ENCODE results near the gene CACNA1B.
"Not testable (repeated sequence)": the region's sequence is repeated elsewhere in the genome, so short reads cannot be mapped to it uniquely, and the experiment has no call there.

CACNA1B gene

GRCh38 chr9:138073408-138073807 is 195.8 kb downstream of the CACNA1B start:
- no peak for DNase-seq (ENCODE audit: low read depth in 2 of 2)

GRCh38 chr9:138073808-138074207 is 196.2 kb downstream of the CACNA1B start:
- no peak for DNase-seq (ENCODE audit: low read depth in 2 of 2)

- no peak for DNase-seq (ENCODE audit: low read depth in 2 of 2)
Observed at GRCh38 chr9:138074516-138074915, 196.9 kb downstream of the CACNA1B start.

- DNase-seq (ENCODE audit: low read depth in 2 of 2): no peak
Observed at GRCh38 chr9:138075496-138075895, 197.9 kb downstream of the CACNA1B start.

GRCh38 chr9:138075961-138076649 is 198.5 kb downstream of the CACNA1B start:
- no peak for DNase-seq (ENCODE audit: low read depth in 2 of 2)

DNA sequence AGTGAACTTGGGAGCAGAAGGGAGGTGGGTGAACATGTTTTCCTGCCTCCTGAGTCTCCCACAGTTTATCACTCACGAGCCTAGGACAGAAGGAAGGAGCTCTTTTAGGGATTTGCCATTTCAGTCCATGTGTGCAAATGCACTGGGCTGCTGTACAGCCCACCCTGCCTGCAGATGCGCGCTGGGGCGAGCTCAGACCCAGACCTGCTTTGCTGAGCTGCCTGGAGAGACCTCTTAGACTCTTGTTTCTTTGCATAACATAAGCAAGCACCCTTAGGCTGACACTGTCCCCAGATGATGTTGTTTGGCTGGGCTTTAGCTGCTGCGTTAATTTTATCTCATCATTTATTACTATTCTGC is 199.0 kb downstream of the CACNA1B start:
- no peak for DNase-seq (ENCODE audit: low read depth in 2 of 2)

GRCh38 chr9:138077126-138077525 is 199.5 kb downstream of the CACNA1B start:
- no peak for DNase-seq (ENCODE audit: low read depth in 2 of 2)

GRCh38 chr9:138077898-138078540 is 200.4 kb downstream of the CACNA1B start:
- DNase-seq (ENCODE audit: low read depth in 2 of 2): no peak

DNA sequence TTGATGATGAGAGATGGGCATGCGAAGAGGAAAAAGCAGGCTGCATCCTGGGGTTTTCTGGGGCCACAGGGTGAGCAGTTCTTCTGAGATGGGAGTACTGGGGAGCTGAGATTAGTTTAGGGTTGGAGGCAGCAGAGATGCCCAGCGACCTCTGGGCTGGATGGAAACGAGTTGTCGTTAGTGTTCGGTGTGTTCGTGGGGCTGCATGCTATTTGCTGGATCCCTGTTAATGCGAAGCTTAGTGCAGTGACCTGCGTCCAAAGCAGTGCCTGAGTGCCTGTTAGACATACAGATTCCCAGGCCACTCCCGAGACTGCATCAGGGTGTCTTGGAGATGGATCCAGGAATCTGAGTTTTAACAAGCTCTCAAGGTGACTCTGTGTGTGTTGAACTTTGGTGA is 201.3 kb downstream of the CACNA1B start:
- no peak for DNase-seq (ENCODE audit: low read depth in 2 of 2)

- DNase-seq (ENCODE audit: low read depth in 2 of 2): no peak
Observed at GRCh38 chr9:138080979-138081378, 203.4 kb downstream of the CACNA1B start.

GRCh38 chr9:138082918-138083636 is 205.5 kb downstream of the CACNA1B start:
- DNase-seq (ENCODE audit: low read depth in 2 of 2): no peak

- no peak for DNase-seq (ENCODE audit: low read depth in 2 of 2)
Observed at GRCh38 chr9:138083873-138084272, 206.3 kb downstream of the CACNA1B start.

DNA sequence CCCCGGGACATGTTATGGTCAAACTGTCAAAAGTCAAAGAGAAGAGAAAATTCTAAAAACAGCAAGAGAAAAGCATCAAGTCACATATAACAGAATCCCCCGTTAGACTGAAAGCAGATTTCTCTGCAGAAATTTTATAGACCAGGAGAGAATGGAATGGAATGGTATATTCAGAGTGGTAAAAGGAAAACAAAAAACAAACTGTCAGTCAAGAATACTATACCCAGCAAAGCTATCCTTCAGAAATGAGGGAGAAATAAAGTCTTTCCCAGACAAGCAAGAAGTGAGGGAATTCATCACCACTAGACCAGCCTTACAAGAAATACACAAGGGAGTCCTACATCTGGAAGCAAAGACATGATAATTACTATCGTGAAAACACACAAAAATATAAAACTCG is 208.0 kb downstream of the CACNA1B start:
- DNase-seq (ENCODE audit: low read depth in 2 of 2): no peak

DNA sequence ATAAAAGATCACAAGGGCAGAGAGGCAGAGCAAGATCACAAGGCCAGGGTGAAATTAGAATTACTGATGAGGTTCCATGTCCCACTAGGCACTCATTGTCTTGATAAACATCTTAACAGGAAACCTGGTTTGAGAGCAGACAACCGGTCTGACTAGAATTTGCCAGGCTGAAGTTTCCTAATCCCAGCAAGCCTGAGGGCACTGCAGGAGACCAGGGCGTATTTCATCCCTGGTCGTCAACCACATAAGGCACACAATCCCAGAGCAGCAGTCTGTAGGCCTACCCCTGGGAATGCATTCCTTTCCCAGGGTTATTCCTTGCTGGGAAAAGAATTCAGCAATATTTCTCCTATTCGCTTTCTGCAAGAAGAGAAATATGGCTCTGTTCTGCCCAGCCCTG is 214.5 kb downstream of the CACNA1B start:
- DNase-seq (ENCODE audit: low read depth in 2 of 2): not testable (repeated sequence)

DNA sequence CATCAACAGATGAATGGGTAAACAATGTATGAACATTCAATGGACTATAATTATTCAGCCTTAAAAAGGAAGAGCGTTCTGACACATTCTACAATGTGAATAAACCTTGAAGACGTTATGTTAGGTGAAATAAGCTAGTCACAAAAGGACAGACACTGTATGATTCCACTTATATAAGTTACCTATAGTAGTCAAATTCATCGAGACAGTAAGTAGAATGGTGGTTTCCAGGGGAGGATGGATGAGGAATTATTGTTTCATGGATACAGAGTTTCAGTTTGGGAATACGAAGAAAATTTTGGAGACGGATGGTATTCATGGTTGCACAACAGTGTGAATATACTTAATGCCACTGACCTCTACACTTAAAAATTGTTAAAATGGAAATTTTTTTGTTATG is 216.4 kb downstream of the CACNA1B start:
- DNase-seq (ENCODE audit: low read depth in 2 of 2): no peak

DNA sequence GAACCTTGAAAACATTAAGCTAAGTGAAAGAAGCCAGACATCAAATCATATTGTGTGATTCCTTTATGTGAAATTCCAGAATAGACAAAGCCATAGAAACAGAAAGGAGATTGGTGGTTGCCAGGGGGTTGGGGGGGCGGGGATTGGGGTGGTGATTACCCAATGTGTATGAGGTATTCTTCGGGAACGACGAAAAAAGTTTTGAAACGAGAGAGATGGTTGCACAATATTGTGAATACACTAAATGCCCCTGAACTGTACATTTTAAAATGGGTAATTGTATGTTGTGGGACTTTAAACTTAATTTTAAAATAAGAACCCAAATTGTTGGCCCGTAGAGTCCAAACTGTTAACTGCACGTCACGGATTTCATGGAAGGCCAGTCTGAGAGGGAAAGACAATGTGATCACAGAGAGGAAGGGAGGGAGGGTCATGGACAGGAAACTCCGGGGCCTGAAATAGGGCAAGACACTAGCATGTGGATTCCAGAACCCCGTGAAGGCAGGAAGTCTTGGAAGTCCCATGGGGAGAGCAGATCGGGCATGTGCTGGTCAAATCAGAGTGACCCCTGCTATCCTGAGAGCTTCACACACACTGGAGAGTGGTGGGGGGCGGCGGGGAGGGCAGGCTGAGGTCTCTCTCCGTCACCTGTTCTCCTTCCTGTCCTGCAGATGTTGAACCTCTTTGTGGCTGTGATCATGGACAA is 218.4 kb downstream of the CACNA1B start:
- no peak for DNase-seq (ENCODE audit: low read depth in 2 of 2)

GRCh38 chr9:138096519-138096845 is 218.9 kb downstream of the CACNA1B start:
- no peak for DNase-seq (ENCODE audit: low read depth in 2 of 2)

DNA sequence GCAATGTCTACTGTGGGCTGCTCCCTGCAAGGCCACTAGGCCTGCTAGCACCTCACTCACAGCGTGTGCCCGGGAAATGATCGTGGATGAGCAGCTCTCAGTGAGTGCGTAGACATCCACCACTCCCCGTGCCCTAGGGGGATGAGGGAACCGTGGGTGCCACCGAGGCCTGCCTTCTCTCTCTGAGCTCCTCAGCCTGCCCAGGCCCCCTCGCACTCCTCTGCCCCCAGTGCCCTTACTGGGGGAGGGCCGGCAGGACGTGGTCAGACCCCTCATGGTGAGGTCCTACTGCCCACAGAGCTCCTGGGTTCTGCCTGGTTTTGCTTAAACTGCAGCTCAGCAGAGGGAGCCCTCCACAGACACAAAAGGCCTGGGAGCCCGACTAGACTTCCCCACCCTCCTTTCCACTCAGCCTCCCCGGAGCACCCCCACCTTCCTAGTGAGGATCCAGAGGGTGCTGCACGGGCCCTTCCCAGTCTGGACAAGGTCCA is 220.0 kb downstream of the CACNA1B start:
- no peak for DNase-seq (ENCODE audit: low read depth in 2 of 2)

- no peak for DNase-seq (ENCODE audit: low read depth in 2 of 2)
Observed at GRCh38 chr9:138098116-138098907, 220.7 kb downstream of the CACNA1B start.

- no peak for DNase-seq (ENCODE audit: low read depth in 2 of 2)
Observed at GRCh38 chr9:138098908-138099791, 221.6 kb downstream of the CACNA1B start.
